ENCODE measurements around the gene GPM6B.

DNA sequence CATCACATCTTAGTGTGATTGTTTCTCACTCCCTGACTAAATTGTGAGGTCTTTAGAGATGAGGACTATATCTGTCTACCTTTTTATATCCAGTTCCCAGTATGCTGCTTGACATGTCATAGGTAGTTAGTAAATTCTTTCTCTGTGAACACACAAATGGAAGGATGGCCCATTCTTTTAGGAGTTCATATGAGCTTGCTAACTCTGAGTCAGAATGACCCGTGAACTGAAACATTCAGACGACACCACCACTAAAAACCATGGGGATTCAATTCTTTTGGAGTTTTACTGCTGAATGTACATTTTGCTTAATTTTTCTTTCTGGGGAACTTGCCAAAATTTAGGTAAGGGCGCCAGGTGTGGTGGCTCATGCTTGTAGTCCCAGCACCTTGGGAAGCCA is 68.4 kb downstream of the GPM6B start:
- TF ChIP-seq, protein P1, sequence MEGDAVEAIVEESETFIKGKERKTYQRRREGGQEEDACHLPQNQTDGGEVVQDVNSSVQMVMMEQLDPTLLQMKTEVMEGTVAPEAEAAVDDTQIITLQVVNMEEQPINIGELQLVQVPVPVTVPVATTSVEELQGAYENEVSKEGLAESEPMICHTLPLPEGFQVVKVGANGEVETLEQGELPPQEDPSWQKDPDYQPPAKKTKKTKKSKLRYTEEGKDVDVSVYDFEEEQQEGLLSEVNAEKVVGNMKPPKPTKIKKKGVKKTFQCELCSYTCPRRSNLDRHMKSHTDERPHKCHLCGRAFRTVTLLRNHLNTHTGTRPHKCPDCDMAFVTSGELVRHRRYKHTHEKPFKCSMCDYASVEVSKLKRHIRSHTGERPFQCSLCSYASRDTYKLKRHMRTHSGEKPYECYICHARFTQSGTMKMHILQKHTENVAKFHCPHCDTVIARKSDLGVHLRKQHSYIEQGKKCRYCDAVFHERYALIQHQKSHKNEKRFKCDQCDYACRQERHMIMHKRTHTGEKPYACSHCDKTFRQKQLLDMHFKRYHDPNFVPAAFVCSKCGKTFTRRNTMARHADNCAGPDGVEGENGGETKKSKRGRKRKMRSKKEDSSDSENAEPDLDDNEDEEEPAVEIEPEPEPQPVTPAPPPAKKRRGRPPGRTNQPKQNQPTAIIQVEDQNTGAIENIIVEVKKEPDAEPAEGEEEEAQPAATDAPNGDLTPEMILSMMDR (IDR thresholded peaks at IDR 0.05): no peak
- TF ChIP-seq POLR2AphosphoS5 (IDR thresholded peaks at IDR 0.05) (no peak), POLR2A (IDR thresholded peaks at IDR 0.05) (no peak)

Data from stomach (tissue), 4 donors.